Activated CD8-positive, alpha-beta T cell treated with anti-CD3 and anti-CD28 coated beads for 36 hours (primary cell): ENCODE measurements around the gene SCYL1. TPM values are rescaled to one million over a fixed set of nuclear protein-coding genes. Genes with fewer than 3 reads are reported as not detected.

ENCODE experiments used
- ATAC-seq: fragments of 200-7000 bp; cut with Tn5 transposase; one replicate; pipeline ENCODE4 v1.10.0; 2021; ENCODE audit warnings: mild to moderate bottlenecking, moderate library complexity
- CTCF ChIA-PET: fragments of 350-600 bp; sonication (Branson Sonifier 250); formaldehyde crosslinking; loops from one replicate; lab custom pipeline; 2021; ENCODE audit warnings: antibody characterized with exemption; lab: Charles Lee
- POLR2A ChIA-PET: fragments of 350-600 bp; sonication (Branson Sonifier 250); formaldehyde crosslinking; loops from one replicate; lab custom pipeline; 2021; ENCODE audit warnings: antibody characterized with exemption; lab: Charles Lee
- DNase-seq: peaks from one replicate; pipeline ENCODE4 v3.0.0-alpha.2; 2020
- H3K27ac Mint-ChIP-seq: one replicate; pipeline ENCODE4 v1.8.0; 2021; ENCODE audit warnings: mild to moderate bottlenecking, mixed read lengths
- H3K27me3 Mint-ChIP-seq: one replicate; pipeline ENCODE4 v1.8.0; 2021; ENCODE audit warnings: mixed read lengths
- H3K36me3 Mint-ChIP-seq: one replicate; pipeline ENCODE4 v1.8.0; 2021; ENCODE audit warnings: low read depth, mixed read lengths
- H3K4me1 Mint-ChIP-seq: one replicate; pipeline ENCODE4 v1.8.0; 2021; ENCODE audit warnings: low read depth, mixed read lengths
- H3K4me3 Mint-ChIP-seq: one replicate; pipeline ENCODE4 v1.8.0; 2021; ENCODE audit warnings: mild to moderate bottlenecking, moderate library complexity, mixed read lengths
- H3K9me3 Mint-ChIP-seq: one replicate; pipeline ENCODE4 v1.8.0; 2021; ENCODE audit warnings: mixed read lengths
- intact Hi-C: fragments of 100-400 bp; cut with micrococcal nuclease; formaldehyde crosslinking; loops from one replicate; pipeline ENCODE4 v1.10.0; 2022
- total RNA-seq, 2 experiments: library from RNA; stranded (reverse); gene quantifications; one replicate each; pipeline ENCODE4 v1.2.3, GENCODE V29; 2021
- TF ChIP-seq, protein P1 (sequence below): fragments of 200-600 bp; IDR thresholded peaks from one replicate; pipeline ENCODE4 v1.8.0; 2022; ENCODE audit warnings: antibody characterized with exemption, mild to moderate bottlenecking

Gene SCYL1
- total RNA-seq, 2 experiments from 2014 or later, result 71.5 to 76.8 TPM

DNA sequence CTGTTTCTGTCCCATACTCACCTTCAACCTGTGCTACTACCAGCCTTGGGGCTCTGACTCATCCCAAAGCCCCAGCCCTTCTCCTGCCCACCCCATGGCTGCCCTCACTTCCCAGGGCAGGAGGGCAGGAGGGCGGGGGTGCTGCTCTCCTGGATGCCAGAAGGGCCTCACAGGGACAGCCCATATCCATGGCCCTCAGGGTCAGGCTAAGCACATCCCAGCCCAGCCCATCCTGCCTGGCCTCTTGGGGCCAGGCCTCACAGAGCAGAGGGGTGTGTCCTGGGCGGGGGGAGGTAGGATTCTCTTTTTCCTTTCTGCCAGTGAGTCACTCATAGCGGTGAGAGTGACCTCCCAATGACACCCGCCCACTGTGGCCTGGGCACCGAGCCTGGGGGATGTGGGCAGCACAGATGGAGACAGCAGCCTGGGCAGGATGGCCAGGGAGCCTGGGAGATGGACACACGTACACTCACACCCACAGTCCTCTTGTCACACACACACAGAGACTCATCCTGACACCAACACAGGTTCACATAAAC, 30.9 kb downstream of the SCYL1 start:
- DNase-seq, result peak; percentile 74
- Mint-ChIP-seq H3K27me3 (no peaks in the 10 kb centered on the region), H3K36me3 (peaks cover 8% of the 10 kb centered on the region), H3K27ac (peak overlapping the region; percentile 90), H3K4me1 (peaks cover 73% of the 10 kb centered on the region), H3K9me3 (no peaks in the 10 kb centered on the region), H3K4me3 (peak overlapping the region; percentile 87)
- intact Hi-C loops, result no loop called here
- ChIA-PET POLR2A (interaction anchor here (0.8 to 3.3 kb wide), 8 partner anchors 12 to 137 kb away, joined by 3 to 20 read pairs (median 4); partner anchors contain the start of genes FAM89B, MALAT1, SIPA1 and ZNRD2), CTCF (interaction anchor here (1.4 to 2.1 kb wide), 3 partner anchors 14 to 38 kb away, joined by 5 to 15 read pairs (median 7); no protein-coding TSS in a partner anchor)
- peak; percentile 15 for ATAC-seq
- TF ChIP-seq, protein P1, sequence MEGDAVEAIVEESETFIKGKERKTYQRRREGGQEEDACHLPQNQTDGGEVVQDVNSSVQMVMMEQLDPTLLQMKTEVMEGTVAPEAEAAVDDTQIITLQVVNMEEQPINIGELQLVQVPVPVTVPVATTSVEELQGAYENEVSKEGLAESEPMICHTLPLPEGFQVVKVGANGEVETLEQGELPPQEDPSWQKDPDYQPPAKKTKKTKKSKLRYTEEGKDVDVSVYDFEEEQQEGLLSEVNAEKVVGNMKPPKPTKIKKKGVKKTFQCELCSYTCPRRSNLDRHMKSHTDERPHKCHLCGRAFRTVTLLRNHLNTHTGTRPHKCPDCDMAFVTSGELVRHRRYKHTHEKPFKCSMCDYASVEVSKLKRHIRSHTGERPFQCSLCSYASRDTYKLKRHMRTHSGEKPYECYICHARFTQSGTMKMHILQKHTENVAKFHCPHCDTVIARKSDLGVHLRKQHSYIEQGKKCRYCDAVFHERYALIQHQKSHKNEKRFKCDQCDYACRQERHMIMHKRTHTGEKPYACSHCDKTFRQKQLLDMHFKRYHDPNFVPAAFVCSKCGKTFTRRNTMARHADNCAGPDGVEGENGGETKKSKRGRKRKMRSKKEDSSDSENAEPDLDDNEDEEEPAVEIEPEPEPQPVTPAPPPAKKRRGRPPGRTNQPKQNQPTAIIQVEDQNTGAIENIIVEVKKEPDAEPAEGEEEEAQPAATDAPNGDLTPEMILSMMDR, result no peak

DNA sequence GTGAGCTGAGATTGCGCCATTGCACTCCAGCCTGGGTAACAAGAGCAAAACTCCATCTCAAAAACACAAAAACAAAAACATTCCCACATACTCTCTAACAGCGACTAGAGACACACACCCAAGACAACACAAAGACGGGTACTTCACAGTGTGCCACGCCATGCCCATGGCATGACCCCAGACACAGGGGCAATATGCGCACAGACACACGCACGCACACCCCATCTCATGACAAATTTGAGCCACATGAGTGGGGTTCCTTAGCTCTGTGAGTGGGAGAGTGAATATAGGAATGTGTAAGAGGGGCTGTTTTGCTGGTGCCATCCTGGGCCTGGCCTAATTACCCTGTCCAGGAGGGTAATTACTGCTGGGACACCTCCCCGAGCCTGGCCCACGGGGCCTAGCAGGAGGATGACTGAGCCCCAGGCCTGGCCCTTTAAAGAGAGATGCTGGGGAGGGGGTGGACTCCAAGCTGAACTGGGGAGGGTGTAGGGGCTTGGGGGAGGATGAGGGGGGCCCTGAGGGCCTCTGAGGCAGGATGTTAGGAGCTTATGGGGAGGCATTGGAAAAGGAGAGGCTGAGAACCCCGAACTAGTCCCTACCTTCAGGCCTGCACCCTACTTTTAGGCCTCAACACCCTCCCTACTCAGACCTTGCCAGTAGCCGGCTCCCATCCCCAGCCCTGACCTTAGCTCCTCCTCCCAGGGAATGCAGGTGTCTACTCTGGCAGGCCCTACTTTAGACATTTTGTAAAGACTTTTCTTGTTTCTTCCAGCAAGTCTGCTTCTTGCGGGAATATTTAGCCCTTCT, 31.8 kb downstream of the SCYL1 start:
- TF ChIP-seq, protein P1, result no peak
- CTCF ChIA-PET, result interaction anchor here (1.4 to 2.1 kb wide), 5 partner anchors 9 to 37 kb away, joined by 5 to 15 read pairs (median 5); partner anchors contain the start of gene FAM89B
- DNase-seq (no peak), ATAC-seq (no peak)
- Mint-ChIP-seq H3K4me3 (peak overlapping the region; percentile 87), H3K36me3 (peaks cover 7% of the 10 kb centered on the region), H3K27me3 (no peaks in the 10 kb centered on the region), H3K9me3 (no peaks in the 10 kb centered on the region), H3K4me1 (peaks cover 68% of the 10 kb centered on the region), H3K27ac (peak overlapping the region; percentile 90)
- intact Hi-C loops, result no loop called here
- POLR2A ChIA-PET, result interaction anchor here (0.6 to 3.3 kb wide), 15 partner anchors 8 to 294 kb away, joined by 3 to 20 read pairs (median 5); partner anchors contain the start of genes EHBP1L1, FAM89B, MALAT1 and ZNRD2

DNA sequence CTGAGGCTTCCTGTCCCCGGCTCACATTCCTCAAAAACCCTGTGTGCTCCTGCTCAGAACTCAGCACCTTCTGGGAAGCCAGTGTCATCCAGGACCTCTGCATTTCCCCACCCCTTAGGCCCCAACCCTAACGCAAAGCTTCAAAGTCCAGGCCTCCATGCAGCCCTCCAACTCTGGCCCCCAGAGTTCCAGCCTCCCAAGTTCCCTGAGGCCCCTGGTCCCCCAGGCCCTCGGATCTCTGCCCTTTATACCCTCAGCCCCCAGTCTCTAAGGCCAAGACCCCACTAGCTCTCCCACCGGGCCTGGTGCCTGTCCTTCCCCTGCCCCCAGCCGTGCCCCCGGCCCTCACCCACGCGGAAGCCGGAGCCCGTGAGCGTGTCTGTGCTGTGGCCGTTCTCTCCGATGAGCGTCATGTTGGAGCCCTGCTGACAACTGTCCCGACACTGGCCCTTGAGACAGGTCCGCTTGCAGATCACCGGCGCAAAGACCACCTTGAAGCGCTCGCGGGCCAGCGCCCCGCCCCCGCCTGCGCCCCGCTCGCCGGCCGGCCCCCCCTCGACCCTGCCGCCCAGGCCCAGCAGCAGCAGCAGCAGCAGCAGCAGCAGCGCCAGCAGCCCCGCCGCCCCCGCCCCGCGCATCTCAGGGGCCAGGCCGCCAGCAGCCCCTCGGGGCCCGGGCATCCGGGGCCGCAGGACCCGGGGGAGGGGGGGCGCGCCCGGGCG, 32.6 kb downstream of the SCYL1 start:
- intact Hi-C loops, result no loop called here
- ChIA-PET CTCF (interaction anchor here (1.4 to 2.1 kb wide), 5 partner anchors 8 to 36 kb away, joined by 5 to 15 read pairs (median 5); partner anchors contain the start of gene FAM89B), POLR2A (interaction anchor here (0.8 to 3.3 kb wide), 12 partner anchors 8 to 134 kb away, joined by 3 to 20 read pairs (median 6); partner anchors contain the start of genes EHBP1L1, FAM89B, MALAT1 and ZNRD2)
- peak; percentile 42 for DNase-seq
- peak overlapping the region; percentile 90 for H3K27ac Mint-ChIP-seq
- ATAC-seq, result no peak
- peak overlapping the region; percentile 87 for H3K4me3 Mint-ChIP-seq
- TF ChIP-seq, protein P1, result no peak
- peaks cover 63% of the 10 kb centered on the region for H3K4me1 Mint-ChIP-seq
- H3K36me3 Mint-ChIP-seq, result peaks cover 2% of the 10 kb centered on the region
- no peaks in the 10 kb centered on the region for H3K27me3 Mint-ChIP-seq
- H3K9me3 Mint-ChIP-seq, result no peaks in the 10 kb centered on the region

DNA sequence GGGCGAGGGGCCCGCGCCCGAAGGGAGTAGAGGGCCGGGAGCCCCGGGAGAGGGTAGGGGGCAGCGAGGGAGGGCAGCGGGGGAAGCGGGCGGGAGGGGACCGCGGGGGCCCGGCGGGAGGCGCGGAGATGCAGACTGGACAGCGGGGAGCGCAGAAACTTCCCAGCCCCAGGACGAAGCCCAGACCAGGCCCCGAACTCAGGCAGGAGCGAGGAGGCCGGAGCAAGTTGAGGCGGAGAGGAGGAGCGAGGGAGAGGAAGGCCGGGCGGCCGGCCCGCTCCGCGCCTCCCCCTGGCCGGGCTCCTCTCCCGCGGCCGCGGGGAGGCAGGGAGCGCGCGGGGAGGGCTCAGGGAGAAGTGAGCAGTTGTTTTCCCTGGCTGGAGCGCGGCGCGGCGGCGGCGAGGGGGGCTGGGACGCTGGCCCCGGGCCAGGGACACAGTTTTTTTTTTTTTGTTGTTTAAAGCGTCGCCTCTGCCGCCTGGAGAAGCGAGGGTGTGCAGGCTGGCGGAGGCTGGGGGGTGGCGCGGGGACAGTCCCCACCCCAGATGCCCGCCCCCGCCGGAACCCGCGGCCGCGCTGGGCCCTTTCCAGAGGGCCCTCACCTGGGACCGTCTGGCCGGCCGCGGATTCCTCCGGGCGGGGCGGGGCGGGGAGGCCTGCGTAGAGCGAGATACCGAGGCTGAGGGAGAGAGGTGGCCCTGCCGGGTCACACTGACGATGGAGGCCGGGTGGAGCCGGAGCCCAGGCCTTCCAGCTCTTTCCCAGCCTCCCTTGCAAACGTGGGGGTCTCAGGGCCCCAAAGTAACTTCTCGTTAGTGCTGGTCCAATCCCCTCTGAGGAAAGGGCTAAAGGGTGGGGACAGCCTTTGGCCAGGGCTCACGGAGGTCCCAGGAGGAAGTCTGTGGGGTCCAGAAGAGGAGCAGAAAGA, 33.4 kb downstream of the SCYL1 start, which contains the start of gene LTBP3:
TSS of gene LTBP3 (minus strand) at position 358 of the 928 bp plus-strand sequence. CDS start 400 bp downstream, outside the sequence.
- POLR2A ChIA-PET, result interaction anchor here (0.7 to 4.1 kb wide), 11 partner anchors 11 to 180 kb away, joined by 3 to 19 read pairs (median 4); partner anchors contain the start of genes FAM89B, MALAT1, NEAT1 and ZNRD2
- Mint-ChIP-seq H3K4me3 (peak within 1 kb of the TSS; percentile 87), H3K9me3 (no peaks in the 10 kb centered on the region), H3K27me3 (no peaks in the 10 kb centered on the region), H3K36me3 (no peaks in the 10 kb centered on the region), H3K4me1 (peaks cover 60% of the 10 kb centered on the region), H3K27ac (peak within 1 kb of the TSS; percentile 90)
- ATAC-seq, result peak; percentile 24
- intact Hi-C loops, result no loop called here
- DNase-seq, result peak; percentile 63
- CTCF ChIA-PET, result interaction anchor here (0.9 to 6.0 kb wide), 6 partner anchors 7 to 18 kb away, joined by 3 to 34 read pairs (median 5); partner anchors contain the start of genes FAM89B and ZNRD2
- TF ChIP-seq, protein P1, result no peak
